HepG2 (cell line): ENCODE measurements around the gene NMBR. TPM values are rescaled to one million over a fixed set of nuclear protein-coding genes. Genes with fewer than 3 reads are reported as not detected.

Experiments
- ATAC-seq: fragments of 200-7000 bp; cut with Tn5 transposase; 3 replicates; pipeline ENCODE4 v1.9.1; 2020; ENCODE audit warnings: mild to moderate bottlenecking, moderate library complexity
- BruUV-seq: library from RNA; stranded (reverse); fragments of 400-500 nt; replicated peaks from 2 replicates; lab custom pipeline; 2021; lab: Mats Ljungman, UMichigan
- CTCF ChIA-PET: fragments of 300-600 bp; formaldehyde crosslinking; extraction: SDS; loops from one replicate; lab custom pipeline; 2021; ENCODE audit warnings: low total read pairs, inconsistent platforms, low intra/inter-chr PET ratio; lab: Yijun Ruan, JAX
- POLR2A ChIA-PET: fragments of 350-600 bp; sonication (Branson Sonifier 250); formaldehyde crosslinking; loops from one replicate; lab custom pipeline; 2020; ENCODE audit warnings: antibody characterized with exemption, inconsistent platforms; lab: Yijun Ruan, JAX
- DNase-seq: peaks from one replicate; pipeline ENCODE4 v3.0.0-alpha.2; 2015; ENCODE audit warnings: low spot score
- FAIRE-seq: peaks from 3 replicates; lab custom pipeline; 2011; peaks lifted over from hg19 to GRCh38; lab: Jason Lieb, UNC
- H2AFZ ChIP-seq: one replicate; pipeline ENCODE4 v1.6.1; 2011; ENCODE audit warnings: low read length, inconsistent platforms
- H3K27ac ChIP-seq: fragments of 300-600 bp; 3 replicates; pipeline ENCODE4 v1.8.0; 2011; ENCODE audit warnings: mixed run types, mild to moderate bottlenecking, mixed read lengths, low read length, inconsistent platforms; ENCODE audit not compliant: insufficient read depth; ENCODE audit errors: extremely low read length
- H3K27me3 ChIP-seq, 2 experiments: fragments of 200-600 bp in 1 of 2; 2 replicates in 1 of 2; 3 replicates in 1 of 2; pipeline versions ENCODE4 v1.6.0 to v1.8.0; 2011; ENCODE audit warnings: low read length in 2 of 2, mild to moderate bottlenecking in 2 of 2, moderate library complexity in 2 of 2, inconsistent platforms in 1 of 2; ENCODE audit not compliant: insufficient read depth in 2 of 2, control insufficient read depth in 1 of 2
- H3K36me3 ChIP-seq, 2 experiments: fragments of 200-600 bp in 1 of 2; replicated peaks in 1 of 2; 2 replicates in 1 of 2; 3 replicates in 1 of 2; pipeline versions ENCODE4 v1.5.1 to v1.8.0; 2011; ENCODE audit warnings: low read length in 2 of 2, inconsistent platforms in 1 of 2; ENCODE audit not compliant: insufficient read depth in 2 of 2, control insufficient read depth in 1 of 2
- H3K4me1 ChIP-seq: 2 replicates; pipeline ENCODE4 v1.5.1; 2012; ENCODE audit warnings: low read length, inconsistent platforms; ENCODE audit not compliant: insufficient read depth
- H3K4me2 ChIP-seq: 2 replicates; pipeline ENCODE4 v1.6.0; 2011; ENCODE audit warnings: low read depth, low read length, inconsistent platforms
- H3K4me3 ChIP-seq, 3 experiments: fragments of 200-600 bp in 1 of 3; sonication (generic), shearing (Covaris generic) in 1 of 3; replicated peaks in 1 of 3; 2 replicates each; pipeline ENCODE4 v1.5.1; 2011 to 2016; ENCODE audit warnings: low read length in 3 of 3, inconsistent platforms in 2 of 3, low read depth in 2 of 3, mild to moderate bottlenecking in 2 of 3, control low read depth in 1 of 3, mixed read lengths in 1 of 3; ENCODE audit not compliant: insufficient read depth in 1 of 3
- H3K79me2 ChIP-seq: one replicate; pipeline ENCODE4 v1.6.1; 2011; ENCODE audit warnings: low read length, inconsistent platforms; ENCODE audit not compliant: insufficient read depth
- H3K9ac ChIP-seq: 2 replicates; pipeline ENCODE4 v1.6.0; 2011; ENCODE audit warnings: mild to moderate bottlenecking, low read depth, low read length, inconsistent platforms; ENCODE audit not compliant: insufficient read depth
- H3K9me3 ChIP-seq: 2 replicates; pipeline ENCODE4 v1.5.1; 2012; ENCODE audit warnings: mild to moderate bottlenecking, low read length
- H4K20me1 ChIP-seq: 2 replicates; pipeline ENCODE4 v1.6.0; 2011; ENCODE audit warnings: inconsistent platforms, mild to moderate bottlenecking, low read length, moderate library complexity; ENCODE audit not compliant: insufficient read depth
- ARHGAP35 ChIP-seq: sonication (generic); formaldehyde crosslinking; IDR thresholded peaks from 2 replicates; pipeline ENCODE4 v1.9.0; 2022; ENCODE audit warnings: mild to moderate bottlenecking, inconsistent platforms, moderate library complexity, missing genetic modification reagents, borderline replicate concordance
- ATF7 ChIP-seq, 2 experiments: fragments of 450-650 bp in 1 of 2; sonication (generic) in 1 of 2; formaldehyde crosslinking in 1 of 2; IDR thresholded peaks; 2 replicates each; pipeline versions ENCODE4 v1.4.0 to v1.6.1; 2016 to 2020; ENCODE audit warnings: antibody characterized with exemption in 1 of 2, mild to moderate bottlenecking in 1 of 2, missing genetic modification reagents in 1 of 2
- CREB1 ChIP-seq, 2 experiments: fragments of 450-650 bp in 1 of 2; IDR thresholded peaks; 2 replicates each; pipeline ENCODE4 v1.6.1; 2016 to 2017; ENCODE audit warnings: control low read depth in 1 of 2, mild to moderate bottlenecking in 1 of 2, missing compliant biosample characterization in 1 of 2, missing genetic modification characterization in 1 of 2
- KMT2B ChIP-seq: IDR thresholded peaks from 2 replicates; pipeline ENCODE4 v1.6.1; 2016; ENCODE audit warnings: missing genetic modification reagents, missing compliant biosample characterization
- STAG1 ChIP-seq: sonication (generic); formaldehyde crosslinking; IDR thresholded peaks from 2 replicates; pipeline ENCODE4 v1.4.0; 2020; ENCODE audit warnings: missing genetic modification reagents
- ZNF446 ChIP-seq: sonication (generic); formaldehyde crosslinking; IDR thresholded peaks from 2 replicates; pipeline ENCODE4 v1.5.0; 2020; ENCODE audit warnings: mild to moderate bottlenecking, missing genetic modification reagents
- ZSCAN31 ChIP-seq: sonication (generic); formaldehyde crosslinking; IDR thresholded peaks from 2 replicates; pipeline ENCODE4 v1.5.0; 2020; ENCODE audit warnings: low read depth, mild to moderate bottlenecking, missing genetic modification reagents
- WGBS: methylation state at CpG from one replicate; pipeline ENCODE4 v1.1.6; 2017; ENCODE audit warnings: low lambda C conversion rate; 5-methylcytosine and 5-hydroxymethylcytosine counted together
- in situ Hi-C: cut with HindIII; loops from 2 replicates; pipeline ENCODE4 v1.10.0; 2017; ENCODE audit warnings: low pct_unique_long_range_greater_than_20kb; ENCODE audit not compliant: extremely low pct_ligation_motif_present
- intact Hi-C: fragments of 100-400 bp; cut with micrococcal nuclease; formaldehyde crosslinking; loops from one replicate; pipeline ENCODE4 v1.10.0; 2022; ENCODE audit not compliant: unreplicated experiment
- polyA plus RNA-seq, 8 experiments: library from polyadenylated mRNA; depleted of rRNA in 3 of 8; stranded (reverse) in 7 of 8; unstranded in 1 of 8; fragments of >200 nt; fragmentation: Illumina TruSeq in 4 of 8; extraction: Trizol in 4 of 8; gene quantifications; 2 replicates each; pipeline versions ENCODE4 v1.2.1 to v1.2.3, GENCODE V29; 2011 to 2016; ENCODE audit warnings: low read depth in 4 of 8, missing spikeins in 1 of 8, mixed read lengths in 1 of 8; ENCODE audit not compliant: insufficient read depth in 1 of 8
- total RNA-seq, 5 experiments: library from RNA; depleted of rRNA; stranded (reverse); fragments of >200 nt; fragmentation: Illumina TruSeq; extraction: Trizol; gene quantifications; 2 replicates each; pipeline ENCODE4 v1.2.3, GENCODE V29; 2016; ENCODE audit warnings: low read depth in 1 of 5
- TF ChIP-seq, protein P1 (sequence below): sonication (generic); formaldehyde crosslinking; IDR thresholded peaks from 2 replicates; pipeline ENCODE4 v1.4.0; 2020; ENCODE audit warnings: low read depth, missing genetic modification reagents

Gene NMBR
- total and polyA plus RNA-seq, 2 of the 13 experiments (the other 11 are each of a cell fraction or from before 2014, with no cell fraction given) = not detected

DNA sequence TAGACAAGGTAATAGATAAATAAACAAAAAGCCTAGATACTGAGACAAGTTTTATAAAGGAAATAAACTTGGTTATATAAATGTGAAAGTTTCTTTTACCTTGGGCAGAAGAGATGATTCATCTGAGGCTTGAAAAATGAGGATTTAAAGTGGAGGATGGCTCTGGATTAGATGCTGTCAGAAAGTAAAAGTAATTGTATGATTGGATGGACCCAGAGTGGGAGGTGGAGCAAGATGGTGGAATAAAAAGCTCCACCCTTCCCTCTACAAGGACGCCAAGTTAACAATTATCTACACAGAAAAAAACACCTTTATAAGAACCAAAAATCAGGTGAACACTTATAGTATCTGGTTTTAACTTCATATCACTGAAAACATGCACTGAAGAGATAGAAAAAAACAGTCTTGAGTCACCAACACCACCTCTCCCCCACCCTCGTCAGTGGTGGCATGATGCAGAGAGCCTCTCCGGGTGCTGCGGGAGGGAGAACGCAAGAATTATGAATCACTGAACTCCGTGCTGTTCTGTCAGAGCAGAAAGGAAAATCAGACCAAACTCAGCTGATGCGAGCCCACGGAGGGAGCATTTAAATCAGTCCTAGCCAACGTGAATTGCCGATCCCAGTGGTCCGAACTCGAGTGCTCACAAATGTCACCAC is 98.9 kb downstream of the NMBR start (continued):
- TF ChIP-seq, protein P1, sequence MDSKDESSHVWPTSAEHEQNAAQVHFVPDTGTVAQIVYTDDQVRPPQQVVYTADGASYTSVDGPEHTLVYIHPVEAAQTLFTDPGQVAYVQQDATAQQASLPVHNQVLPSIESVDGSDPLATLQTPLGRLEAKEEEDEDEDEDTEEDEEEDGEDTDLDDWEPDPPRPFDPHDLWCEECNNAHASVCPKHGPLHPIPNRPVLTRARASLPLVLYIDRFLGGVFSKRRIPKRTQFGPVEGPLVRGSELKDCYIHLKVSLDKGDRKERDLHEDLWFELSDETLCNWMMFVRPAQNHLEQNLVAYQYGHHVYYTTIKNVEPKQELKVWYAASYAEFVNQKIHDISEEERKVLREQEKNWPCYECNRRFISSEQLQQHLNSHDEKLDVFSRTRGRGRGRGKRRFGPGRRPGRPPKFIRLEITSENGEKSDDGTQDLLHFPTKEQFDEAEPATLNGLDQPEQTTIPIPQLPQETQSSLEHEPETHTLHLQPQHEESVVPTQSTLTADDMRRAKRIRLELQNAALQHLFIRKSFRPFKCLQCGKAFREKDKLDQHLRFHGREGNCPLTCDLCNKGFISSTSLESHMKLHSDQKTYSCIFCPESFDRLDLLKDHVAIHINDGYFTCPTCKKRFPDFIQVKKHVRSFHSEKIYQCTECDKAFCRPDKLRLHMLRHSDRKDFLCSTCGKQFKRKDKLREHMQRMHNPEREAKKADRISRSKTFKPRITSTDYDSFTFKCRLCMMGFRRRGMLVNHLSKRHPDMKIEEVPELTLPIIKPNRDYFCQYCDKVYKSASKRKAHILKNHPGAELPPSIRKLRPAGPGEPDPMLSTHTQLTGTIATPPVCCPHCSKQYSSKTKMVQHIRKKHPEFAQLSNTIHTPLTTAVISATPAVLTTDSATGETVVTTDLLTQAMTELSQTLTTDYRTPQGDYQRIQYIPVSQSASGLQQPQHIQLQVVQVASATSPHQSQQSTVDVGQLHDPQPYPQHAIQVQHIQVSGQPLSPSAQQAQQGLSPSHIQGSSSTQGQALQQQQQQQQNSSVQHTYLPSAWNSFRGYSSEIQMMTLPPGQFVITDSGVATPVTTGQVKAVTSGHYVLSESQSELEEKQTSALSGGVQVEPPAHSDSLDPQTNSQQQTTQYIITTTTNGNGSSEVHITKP (CRISPR knock-in tag) = no peak
- no peak for TF ChIP-seq ZSCAN31 (CRISPR knock-in tag)
- no peak for TF ChIP-seq ZNF446 (CRISPR knock-in tag)

DNA sequence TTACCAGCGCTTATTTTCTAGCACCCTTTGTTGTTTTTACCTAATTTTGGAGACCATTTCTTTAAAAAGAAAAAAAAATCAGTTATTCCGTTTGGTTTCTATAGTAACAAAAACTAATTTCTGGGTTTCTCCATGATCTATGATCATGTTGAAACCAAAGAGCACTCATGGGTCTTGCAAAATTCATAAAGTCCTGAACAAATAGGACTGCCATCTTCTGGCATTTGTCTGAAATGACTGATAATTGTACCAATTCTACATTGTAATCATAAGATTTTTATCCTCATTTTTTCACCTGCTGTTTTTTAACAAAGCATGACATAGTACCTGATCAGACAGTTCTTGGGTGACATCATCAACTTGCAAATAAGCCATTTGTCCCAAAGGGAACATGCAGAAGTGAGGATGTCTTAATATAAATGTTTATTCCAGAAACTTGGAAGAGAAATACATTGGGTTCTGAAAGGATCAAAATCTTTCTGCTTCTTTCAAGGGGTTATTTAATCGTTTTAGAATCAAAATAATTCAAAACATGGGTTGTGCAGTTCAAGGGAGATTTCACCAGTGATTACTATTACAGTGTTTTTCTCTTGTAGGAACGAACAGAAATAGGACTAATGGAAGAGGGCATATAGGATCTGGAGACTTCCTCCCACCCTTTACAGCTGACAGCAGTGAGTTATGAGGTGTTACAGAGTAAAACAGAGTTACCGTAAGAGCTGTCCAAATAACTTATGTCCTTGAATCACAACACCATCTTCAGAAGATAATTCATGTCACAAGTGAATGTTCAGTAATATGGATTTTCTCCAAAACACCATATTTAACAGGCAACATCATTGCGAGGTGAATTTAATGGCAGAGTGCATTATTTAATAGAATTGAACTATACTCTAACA is 101.3 kb downstream of the NMBR start:
- no peak overlapping the region for H2AFZ ChIP-seq
- in situ Hi-C loops (no loop called here), intact Hi-C loops (no loop called here)
- no peaks in the 10 kb centered on the region for H3K36me3 ChIP-seq
- CTCF ChIA-PET = no interaction called here
- TF ChIP-seq ARHGAP35 (CRISPR knock-in tag) (no peak), KMT2B (CRISPR knock-in tag) (no peak), ATF7 (IDR thresholded peaks at IDR 0.05) (peak; percentile 86), ATF7 (CRISPR knock-in tag; IDR thresholded peaks at IDR 0.05) (no peak), CREB1 (IDR thresholded peaks at IDR 0.05) (peak; percentile 70), CREB1 (CRISPR knock-in tag; IDR thresholded peaks at IDR 0.05) (no peak), STAG1 (CRISPR knock-in tag) (0 out of 2 replicates have a peak, but pooled peaks have one; percentile 14)
- H3K9me3 ChIP-seq = no peaks in the 10 kb centered on the region
- no peak overlapping the region for H3K4me2 ChIP-seq
- WGBS = 17% methylated on average over 6 of the region's 6 CpGs
- H3K79me2 ChIP-seq = no peaks in the 10 kb centered on the region
- DNase-seq (no peak), FAIRE-seq (peak; percentile 21), ATAC-seq (no peak)
- no peaks in the 10 kb centered on the region for H3K4me1 ChIP-seq
- no peaks in the 10 kb centered on the region for H4K20me1 ChIP-seq
- no peaks in the 10 kb centered on the region; a peak in 1 of 5 replicates for H3K27me3 ChIP-seq
- BruUV-seq = no TSS peak
- H3K27ac ChIP-seq = no peak overlapping the region
- H3K4me3 ChIP-seq = no peak overlapping the region
- POLR2A ChIA-PET = no interaction called here
- H3K9ac ChIP-seq = no peak overlapping the region
